NCI-H2196 (cell line): ENCODE data around the gene CACNA1A.
"Not testable (repeated sequence)": the region's sequence is repeated elsewhere in the genome, so short reads cannot be mapped to it uniquely, and the experiment has no call there.

Experiments used
- DNase-seq: peaks from one replicate; lab custom pipeline; 2025; ENCODE audit not compliant: unreplicated experiment; lab: John Stamatoyannopoulos, UW

CACNA1A gene

DNA sequence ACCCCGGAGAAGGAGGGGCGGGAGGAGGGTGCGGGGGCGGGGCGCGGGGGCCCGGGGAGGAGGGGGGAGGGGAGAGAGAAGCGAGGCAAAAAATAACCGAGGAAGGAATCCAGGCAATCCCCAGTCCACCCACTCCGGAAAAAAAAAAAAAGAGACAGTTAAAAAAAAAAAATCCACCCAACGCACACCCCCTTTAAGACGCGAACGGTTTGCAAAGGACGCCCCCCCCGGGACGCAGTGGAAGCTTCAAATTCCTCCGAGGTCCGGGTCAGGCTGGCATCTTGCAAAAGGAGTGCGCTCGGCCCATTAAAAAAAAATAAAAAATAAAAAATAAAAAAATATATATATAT lies at the start of gene CACNA1A:
CACNA1A (minus strand) TSS at position 9 of the 350 bp plus-strand sequence. CDS start 255 bp downstream, outside the sequence.
- no peak for DNase-seq

DNA sequence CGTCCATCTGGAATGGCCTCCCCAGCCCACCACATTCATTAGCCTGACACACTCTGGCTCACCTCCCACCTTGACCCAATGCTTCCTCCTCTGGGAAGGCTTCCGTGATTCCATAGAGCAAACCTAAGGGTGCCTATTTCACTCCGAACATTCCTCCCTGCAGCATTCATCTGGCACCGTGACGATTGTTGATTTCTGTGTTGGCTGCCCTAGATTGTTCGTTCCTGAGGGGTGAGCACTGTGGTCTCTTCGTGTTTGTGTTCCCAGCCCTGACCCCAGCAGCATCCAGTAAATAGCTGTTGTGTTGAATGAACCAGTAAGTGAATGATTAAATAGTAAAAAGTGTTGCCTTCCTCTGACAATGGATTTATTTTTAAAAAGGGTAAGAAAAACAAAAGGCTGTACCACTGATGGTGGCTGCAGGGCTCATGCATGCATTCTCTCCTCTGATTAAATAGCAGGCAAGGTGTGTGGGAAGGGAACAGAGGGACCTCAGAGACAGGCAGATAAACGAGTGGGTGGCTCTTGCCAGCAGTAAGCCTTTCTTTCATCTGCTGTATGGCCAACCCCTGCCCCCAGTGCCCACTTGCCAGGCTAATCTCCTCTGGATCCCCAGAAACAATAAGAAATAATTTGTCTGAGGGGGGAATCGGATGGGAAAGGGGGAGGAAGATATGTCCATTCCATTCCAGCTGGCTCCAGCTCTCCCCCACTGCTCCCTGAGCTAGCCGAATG lies 48.4 kb upstream of the CACNA1A start:
- DNase-seq: no peak

DNA sequence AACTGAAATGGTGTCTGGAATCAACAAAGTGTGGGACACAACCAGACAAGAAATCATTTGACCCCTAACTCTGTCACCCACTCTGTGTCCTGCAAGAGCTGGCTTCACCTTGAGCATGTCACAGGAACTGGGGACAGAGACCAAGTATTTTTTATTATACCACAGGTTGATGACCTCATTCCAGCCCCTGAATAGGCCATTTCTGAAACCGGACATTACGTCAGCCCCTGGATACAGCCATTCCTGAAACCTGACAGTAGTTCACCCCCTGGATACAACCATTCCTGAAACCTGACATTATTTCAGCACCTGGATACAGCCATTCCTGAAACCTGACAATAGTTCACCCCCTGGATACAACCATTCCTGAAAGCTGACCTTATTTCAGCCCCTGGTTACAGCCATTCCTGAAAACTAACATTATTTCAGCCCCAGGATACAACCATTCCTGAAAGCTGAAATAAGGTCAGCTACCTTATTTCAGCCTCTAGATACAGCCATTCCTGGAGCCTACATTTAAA lies 47.7 kb upstream of the CACNA1A start:
- DNase-seq: no peak

DNA sequence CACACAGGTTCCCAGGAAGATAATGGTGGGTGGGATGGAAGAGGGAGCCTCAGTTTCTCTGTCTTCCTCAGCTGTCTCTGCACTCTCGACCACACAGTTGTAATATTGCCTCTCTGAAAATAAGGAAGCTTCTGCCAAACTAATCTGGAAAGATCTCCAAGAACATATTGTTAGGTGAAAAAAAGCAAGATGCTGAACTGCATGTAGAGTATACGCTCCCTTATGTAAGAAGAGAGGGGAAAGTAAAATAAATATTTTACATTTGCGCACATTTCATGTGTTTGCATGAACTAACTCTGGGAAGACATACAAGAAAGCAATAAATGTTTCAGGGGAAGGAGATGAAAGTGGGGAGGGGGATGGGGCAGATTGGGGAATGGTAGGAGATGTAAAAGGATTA lies 41.9 kb upstream of the CACNA1A start:
- DNase-seq: no peak

DNA sequence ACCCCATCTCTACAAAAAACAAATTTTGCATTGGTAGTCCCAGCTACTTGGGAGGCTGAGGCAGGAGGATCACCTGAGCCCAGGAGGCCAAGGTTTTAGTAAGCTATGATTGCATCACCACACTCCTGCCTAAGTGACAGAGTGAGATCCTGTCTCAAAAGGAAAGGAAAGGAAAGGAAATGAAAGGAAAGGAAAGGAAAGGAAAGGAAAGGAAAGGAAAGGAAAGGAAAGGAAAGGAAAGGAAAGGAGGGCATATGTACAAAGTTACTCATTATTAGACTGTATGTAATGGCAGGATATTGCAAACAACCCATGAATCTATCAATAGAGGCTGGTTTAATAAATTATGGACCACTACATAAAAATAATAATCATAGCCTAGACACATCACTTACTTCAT lies 40.8 kb upstream of the CACNA1A start:
- DNase-seq: no peak

DNA sequence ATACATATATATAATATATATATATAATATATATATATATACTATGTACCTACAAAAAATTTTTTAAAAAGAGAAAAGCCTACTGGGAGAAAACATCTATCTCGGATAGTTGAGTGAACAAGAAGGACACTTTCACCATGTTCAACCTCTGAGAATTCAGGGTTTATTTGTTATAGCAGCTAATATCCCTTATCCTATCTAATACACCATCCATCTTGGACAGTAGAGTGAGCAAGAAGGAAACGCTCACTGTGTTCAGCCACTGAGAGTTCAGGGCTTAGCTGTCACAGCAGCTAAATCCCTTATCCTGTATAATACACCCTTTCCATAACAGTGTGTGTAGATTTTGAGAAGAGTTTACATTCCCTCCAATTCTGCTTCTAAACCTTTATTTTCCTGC lies 38.1 kb upstream of the CACNA1A start:
- DNase-seq: no peak

DNA sequence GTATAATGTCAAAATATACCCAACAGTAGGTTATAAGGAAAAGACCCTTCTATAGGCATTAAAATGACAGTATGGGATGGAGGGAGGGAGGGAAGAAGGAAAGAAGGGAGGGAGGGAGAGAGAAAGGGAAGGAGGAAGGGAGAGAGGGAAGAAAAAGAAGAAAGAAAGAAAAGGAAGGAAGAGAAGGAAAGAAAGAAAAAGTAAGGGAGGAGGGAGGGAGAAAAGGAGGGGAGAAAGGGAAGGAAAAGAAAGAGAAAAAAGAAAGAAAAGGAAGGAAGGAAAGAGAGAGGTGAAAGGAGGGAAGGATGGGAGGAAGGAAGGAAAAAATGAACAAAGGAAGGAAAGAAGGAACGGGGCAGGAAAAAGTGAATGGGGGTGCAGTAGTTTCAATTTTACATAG lies 35.3 kb upstream of the CACNA1A start:
- no peak for DNase-seq

DNA sequence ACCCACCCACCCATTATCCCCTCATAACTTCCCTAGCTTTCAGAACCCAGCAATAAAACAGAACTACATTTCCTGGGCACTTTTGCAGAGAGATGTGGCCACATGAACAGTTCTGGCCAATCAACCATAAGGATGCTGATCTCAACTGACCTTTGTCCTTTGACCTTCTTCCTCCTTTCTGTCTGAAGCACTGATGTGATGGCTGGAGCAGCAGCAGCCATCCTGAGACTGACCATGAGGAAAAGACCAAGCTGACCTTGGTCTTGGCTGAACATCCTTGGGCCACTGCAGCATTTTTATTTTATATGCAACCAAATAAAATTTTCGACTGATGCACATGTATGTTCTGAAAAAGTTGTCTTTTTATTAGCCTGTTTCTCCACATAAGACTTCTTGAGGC lies 33.1 kb upstream of the CACNA1A start:
- DNase-seq: no peak

DNA sequence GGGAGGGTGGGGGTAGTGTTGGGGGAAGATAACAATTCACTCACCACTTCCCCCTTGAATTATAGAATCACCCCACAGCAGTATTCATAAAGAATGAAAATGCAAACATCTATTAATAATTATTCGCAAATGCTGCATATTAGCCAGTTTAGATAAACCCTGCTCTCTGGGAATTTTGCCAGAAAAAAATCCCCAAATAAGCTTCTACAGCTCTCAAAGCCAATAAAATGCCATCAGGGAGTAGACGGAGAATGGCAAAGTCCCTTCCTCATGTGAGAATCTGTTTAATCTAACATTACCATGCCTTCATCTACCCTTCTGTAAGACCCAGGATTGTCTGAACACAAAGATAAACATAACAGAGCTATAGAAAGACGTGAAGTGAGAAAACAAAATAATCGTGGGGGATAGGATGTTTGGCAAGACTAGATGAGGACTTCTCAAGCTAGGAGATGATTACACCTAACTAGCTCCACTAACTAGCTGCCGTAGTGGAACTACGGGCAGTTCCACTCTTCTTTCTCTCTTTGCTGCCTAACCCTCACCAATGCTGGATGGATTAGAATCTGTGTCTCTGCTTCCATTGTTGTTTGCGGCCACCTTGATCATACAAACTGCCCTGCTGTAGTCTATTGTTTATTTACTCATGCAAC lies 32.4 kb upstream of the CACNA1A start:
- DNase-seq: no peak

DNA sequence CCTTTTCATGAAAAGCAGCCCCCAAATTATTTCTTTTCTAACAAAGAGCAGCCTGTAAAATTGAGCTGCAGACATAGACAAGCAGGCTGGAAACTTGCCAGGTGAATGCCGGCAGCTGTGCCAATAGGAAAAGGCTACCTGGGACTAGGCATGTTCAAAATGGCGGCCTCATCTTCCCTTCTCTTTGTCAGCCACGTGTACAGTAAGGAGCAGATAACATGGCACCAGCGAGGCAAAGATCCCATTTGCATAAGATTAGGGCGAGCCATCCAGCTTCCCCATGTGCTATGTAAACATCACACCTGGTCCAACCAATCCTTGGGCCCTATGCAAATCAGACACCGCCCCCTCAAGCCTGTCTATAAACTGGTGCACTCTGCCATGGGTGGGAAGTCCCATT lies 31.2 kb upstream of the CACNA1A start:
- peak; percentile 96 for DNase-seq

DNA sequence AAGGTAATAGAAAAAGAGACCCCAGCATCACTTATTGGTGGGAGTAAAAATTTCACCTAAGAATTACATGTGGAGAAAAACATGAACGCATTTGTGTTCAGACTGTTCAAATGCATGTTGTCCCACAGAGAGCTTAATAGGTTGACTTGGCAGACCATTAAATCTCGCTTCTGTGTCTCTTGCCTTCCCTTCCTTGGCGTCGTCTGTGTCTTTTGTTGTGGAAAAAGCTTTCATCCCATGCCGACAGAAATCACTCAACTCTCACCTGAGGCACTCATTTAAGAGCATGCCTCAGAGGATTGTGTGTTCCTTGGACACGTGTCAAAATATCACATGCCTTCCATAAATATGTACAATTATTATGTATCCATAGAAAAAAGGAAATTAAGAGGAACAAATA lies 24.4 kb upstream of the CACNA1A start:
- peak; percentile 24 for DNase-seq

DNA sequence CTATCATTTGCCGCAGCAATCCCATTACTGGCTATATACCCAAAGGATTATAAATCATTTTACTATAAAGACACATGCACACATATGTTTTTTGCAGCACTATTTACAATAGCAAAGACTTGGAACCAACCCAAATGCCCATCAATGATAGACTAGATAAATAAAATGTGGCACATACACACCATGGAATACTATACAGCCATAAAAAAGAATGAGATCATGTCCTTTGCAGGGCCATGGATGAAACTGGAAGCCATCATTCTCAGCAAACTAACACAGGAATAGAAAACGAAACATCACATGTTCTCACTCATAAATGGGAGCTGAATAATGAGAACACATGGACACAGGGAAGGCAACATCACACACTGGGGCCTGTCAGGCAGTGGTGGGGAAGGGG lies 23.4 kb upstream of the CACNA1A start:
- not testable (repeated sequence) for DNase-seq

DNA sequence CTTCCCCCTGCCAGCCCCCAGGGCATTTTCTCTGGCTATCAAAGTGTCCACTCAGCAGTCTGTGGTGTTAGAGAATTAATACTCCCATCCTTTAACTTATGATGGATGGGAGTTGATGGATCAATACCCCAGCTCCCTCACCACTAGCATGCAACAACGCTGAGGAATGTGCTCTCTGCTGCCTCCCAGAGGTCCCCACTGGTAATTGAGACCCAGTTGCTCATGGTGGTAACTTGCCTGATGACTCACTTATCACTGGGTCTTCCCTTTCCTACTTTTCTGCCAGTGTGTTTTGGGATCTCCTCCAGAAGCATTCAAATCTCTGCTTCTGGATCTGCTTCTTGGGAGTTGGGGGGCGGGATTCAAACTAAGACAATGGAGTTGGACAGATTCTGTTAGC lies 20.3 kb upstream of the CACNA1A start:
- DNase-seq: no peak

DNA sequence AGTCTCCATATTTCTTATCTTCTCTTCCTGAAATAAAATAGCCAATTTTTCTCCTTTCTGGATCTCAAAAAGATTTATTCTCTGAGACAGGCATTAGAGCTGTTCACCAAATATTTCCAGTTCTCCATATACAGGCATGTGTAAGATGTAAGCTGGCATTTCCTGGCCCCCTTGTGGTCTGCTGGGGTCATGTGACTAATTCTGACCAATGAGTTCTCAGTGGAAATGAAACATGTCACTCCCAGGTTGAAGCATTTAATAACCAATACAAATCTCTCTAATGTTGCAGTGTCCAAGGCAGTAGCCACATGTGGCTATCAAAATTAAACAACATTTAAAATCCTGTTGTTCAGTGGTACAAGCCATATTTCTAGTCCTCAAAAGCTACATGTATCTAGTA lies 14.8 kb upstream of the CACNA1A start:
- no peak for DNase-seq

DNA sequence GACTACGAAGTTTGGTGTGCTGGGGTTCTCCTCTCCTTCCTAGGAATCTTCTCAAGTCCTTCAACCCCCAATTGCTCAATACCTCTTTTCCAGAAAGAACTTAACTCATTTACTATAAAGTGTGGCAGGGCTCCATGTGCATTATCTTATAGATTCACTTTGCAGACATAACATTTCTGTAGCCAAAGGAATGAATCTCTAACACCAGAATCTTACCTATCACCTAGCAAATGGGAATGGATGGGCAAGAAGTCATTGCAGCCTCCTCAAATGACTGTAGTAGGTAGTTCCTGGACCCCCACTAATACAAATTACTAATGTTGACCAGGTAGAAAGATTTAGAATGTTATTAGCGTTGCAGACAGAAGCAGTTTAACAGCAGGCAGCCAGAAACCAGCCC lies 5.7 kb upstream of the CACNA1A start:
- DNase-seq: no peak

DNA sequence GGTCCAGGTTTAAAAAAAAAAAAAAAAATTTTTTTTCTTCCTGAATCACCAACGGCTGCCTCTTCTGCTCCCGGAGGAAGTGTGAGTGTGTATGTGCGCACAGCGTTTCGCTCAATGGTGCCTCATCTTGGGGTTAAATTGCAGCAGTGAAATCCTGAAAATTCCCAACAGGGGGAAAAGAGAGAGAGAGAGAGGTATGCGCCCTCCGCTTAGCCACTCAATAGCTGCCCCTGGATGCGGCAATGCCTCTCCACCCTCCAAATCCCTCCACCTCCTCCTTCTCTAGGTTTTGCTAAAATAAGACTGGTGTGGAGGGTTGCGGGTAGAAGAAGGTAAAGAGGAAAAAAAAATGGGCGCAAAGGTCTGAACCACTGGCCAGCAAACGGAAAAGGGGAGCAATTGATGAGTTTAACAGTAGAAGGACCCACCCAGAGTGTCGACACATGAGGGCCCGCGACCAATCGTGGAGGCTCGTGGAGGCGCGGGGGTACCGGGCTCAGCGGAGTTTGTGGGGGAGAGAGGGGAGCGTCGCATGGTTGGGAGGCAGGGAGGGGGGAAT lies 853 bp upstream of the CACNA1A start:
- no peak for DNase-seq

DNA sequence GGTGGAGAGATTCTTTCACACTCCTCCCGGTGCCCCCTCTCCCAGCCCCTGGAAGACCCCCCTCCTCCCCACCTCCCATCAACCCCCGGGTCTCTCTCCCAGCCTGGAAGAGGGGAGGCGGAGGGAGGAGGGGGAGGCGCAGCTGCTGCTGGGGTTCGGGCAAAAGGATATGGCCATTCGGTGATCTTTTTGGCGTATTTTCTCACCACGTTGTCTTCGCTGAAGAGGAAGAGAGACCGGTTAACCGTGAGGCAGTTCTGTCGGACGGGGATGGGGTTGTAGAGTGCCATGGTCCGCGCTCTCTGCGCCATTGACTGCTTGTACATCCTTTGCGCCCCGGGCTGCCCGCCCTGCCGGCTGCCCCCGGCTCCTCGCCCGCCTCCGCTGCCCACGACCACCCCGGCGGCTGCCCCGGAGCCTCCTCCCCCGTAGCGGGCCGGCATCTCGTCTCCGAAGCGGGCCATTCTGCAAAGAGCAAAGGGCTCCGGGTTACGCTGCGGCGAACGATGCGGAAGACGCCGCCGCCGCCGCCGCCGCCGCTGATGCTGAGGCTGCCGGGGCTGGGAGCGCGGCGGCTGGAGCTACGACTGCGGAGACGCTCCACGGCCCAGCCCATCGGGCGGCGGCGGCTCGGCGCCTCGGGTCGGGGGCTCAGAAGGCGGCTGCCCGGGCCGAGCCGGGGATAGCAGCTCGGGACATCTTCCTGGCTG lies 363 bp downstream of the CACNA1A start:
- no peak for DNase-seq

DNA sequence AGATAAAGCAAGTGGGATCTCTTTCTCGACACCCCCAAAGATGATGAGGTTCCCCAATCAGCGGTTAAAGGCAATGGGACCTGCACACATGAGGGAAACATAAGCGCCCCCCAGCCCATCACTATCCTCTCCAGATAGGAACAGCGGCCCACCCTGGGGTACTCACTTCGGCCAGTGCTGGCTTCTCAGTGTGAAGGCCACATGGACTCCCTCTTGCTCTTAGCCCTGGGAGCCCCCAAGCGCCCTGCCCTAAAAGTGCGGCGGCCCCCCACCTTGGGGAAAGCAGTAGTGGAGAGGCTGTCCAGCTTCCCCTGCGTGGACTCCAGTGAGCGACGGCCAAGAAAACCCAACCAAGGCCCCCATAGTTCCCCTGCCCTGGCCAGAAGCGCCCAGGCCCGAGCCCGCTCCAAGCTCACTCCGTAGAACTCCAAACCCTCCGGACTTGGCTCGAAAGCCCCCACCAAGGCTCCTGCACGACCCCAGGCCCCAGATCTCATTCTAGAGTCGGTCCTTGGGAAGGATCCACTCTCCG lies 1.0 kb downstream of the CACNA1A start:
- DNase-seq: no peak

DNA sequence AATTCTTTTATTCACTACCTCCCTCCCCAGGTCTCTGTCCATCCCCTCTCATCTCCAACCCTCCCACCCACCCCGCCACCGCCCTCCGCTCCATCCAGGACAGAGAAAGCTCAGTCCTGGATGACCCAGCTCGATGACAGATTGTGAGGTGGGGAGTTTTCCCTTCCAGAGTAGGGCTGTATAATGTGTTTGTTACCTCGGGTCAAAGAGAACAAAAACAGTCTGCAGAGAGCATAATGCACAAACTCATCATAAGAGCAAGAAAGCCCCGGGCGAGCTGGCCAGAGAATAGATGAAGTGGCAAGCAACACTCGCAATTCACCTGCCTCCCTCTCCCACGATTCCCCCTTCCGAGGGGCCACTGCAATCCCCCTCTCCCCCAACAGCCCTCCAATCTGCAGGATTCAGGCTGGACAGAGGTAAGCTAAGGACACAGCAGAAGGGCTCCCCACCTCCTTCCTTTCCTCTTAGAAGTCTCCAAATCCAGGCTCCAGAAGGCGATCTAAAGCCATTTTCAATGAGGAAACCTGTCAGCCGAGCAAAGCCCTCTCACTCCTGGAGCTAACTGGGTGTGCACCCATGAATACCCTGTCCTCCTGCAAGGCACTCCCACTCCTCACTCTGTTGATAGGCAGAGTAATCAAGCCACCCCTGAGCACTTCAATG lies 2.6 kb downstream of the CACNA1A start:
- DNase-seq: no peak

DNA sequence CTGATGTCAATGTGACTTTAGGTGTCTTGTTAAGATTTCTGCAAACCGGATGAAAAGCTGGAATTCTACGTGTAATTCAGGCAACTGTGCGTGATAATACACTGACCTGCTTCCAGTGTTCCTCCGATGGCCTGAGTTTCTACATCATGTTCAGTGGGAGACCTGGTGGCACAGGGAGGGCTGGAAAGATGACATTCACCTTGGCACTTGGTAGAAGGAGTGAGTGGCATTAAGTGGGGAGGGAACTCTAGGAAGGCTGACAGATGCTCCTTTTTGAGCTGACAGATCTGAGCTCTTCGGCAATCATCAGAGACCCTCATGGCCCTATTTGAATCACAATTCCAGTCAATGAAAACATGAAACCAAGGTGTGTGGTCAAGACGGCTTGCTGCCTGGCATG lies 4.0 kb downstream of the CACNA1A start:
- DNase-seq: no peak

DNA sequence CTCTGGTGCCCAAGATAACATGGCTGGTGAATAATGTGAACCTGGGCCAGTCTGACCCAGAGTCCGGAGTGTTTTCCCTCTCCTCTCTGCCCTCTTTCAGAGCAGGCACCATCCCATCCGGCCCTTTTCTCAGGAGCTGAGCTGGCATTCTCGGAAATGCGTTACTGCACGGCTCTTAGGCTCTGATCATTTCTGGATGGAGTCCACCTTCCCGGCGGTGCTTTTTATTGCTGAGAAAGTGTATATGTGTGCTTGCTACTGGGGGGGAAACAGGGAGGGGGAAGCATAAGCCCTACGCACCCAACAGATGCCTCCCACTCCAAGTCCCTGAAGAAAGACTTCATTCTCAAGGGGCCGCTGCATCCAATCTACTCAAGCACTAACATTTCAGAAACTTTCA lies 6.6 kb downstream of the CACNA1A start:
- DNase-seq: no peak
